Calu3 (cell line): ENCODE measurements around the gene IRF2. TPM values are rescaled to one million over a fixed set of nuclear protein-coding genes. Genes with fewer than 3 reads are reported as not detected.

Experiments used
- BruUV-seq: library from RNA; stranded (reverse); fragments of 400-500 nt; replicated peaks from 2 replicates; lab custom pipeline; 2021; lab: Mats Ljungman, UMichigan
- CTCF ChIA-PET: fragments of 300-600 bp; sonication (Branson Sonifier 250); formaldehyde crosslinking; loops from one replicate; lab custom pipeline; 2022; ENCODE audit warnings: antibody characterized with exemption; lab: Charles Lee
- DNase-seq: peaks from one replicate; pipeline ENCODE4 v3.0.0; 2022
- H3K27ac Mint-ChIP-seq: one replicate; pipeline ENCODE4 v1.8.0; 2022; ENCODE audit warnings: mixed read lengths; ENCODE audit not compliant: unreplicated experiment
- H3K27me3 Mint-ChIP-seq: one replicate; pipeline ENCODE4 v1.8.0; 2022; ENCODE audit warnings: mixed read lengths; ENCODE audit not compliant: unreplicated experiment
- H3K36me3 Mint-ChIP-seq: one replicate; pipeline ENCODE4 v1.8.0; 2022; ENCODE audit warnings: mild to moderate bottlenecking, moderate library complexity, mixed read lengths; ENCODE audit not compliant: insufficient read depth, unreplicated experiment
- H3K4me1 Mint-ChIP-seq: one replicate; pipeline ENCODE4 v1.8.0; 2022; ENCODE audit warnings: mild to moderate bottlenecking, low read depth, mixed read lengths; ENCODE audit not compliant: unreplicated experiment
- H3K4me3 Mint-ChIP-seq: one replicate; pipeline ENCODE4 v1.8.0; 2022; ENCODE audit warnings: mild to moderate bottlenecking, low read depth, moderate library complexity, mixed read lengths; ENCODE audit not compliant: unreplicated experiment
- H3K9me3 Mint-ChIP-seq: one replicate; pipeline ENCODE4 v1.8.0; 2022; ENCODE audit warnings: low read depth, mixed read lengths; ENCODE audit not compliant: unreplicated experiment
- CTCF ChIP-seq: fragments of 200-600 bp; IDR thresholded peaks from one replicate; pipeline ENCODE4 v1.8.0; 2022; ENCODE audit warnings: antibody characterized with exemption; ENCODE audit not compliant: unreplicated experiment
- intact Hi-C: fragments of 100-400 bp; cut with micrococcal nuclease; formaldehyde crosslinking; loops from one replicate; pipeline ENCODE4 v1.10.0; 2022; ENCODE audit not compliant: unreplicated experiment
- total RNA-seq: library from RNA; stranded (reverse); gene quantifications from 2 replicates; pipeline ENCODE4 v1.2.3, GENCODE V29; 2022

The IRF2 gene
- total RNA-seq, 1 experiment from 2014 or later: 27.3 TPM

DNA sequence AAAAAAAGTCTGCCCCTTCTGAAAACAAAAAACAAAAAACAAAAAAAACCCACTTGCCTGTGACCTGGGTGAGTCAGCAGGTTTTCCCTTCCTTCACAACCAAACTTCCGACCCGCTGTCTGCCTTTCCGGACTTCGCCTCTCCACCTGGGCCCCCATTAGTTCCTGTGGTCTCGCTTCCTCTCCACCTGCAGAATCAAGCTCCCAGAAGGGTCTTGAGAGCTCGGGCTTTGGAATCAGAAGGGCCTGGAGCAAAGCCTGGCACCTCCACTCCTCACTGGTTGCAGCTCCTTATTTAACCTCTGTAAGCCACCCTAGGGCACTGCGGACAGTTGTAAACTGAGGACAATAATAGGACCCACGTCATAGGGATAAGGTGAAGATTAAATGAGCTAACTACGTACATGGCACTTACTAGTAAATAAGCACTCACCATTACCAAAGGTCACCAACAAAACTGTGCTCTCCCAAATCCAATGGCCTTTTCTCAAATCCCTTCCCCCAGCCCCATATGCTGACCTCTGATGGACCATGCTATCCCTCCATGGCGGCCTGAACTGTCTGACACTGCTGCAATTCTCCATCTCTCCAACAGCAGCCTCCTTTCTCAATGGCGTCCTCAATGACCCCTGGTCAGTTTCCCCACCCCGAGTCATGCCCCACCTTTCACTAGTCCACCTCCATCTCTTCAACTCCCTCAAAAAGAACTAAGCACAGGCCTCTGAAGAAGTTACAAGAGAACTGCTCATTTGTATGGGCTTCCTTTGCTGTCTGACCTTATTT is 64.2 kb downstream of the IRF2 start:
- intact Hi-C loops: no loop called here
- H3K9me3 Mint-ChIP-seq: no peaks in the 10 kb centered on the region
- TF ChIP-seq CTCF: no peak
- no peaks in the 10 kb centered on the region for H3K27me3 Mint-ChIP-seq
- CTCF ChIA-PET: no interaction called here
- no peaks in the 10 kb centered on the region for H3K4me1 Mint-ChIP-seq
- no peak overlapping the region for H3K27ac Mint-ChIP-seq
- DNase-seq: no peak
- peaks cover 25% of the 10 kb centered on the region for H3K36me3 Mint-ChIP-seq
- BruUV-seq: no TSS peak
- no peak overlapping the region for H3K4me3 Mint-ChIP-seq

- DNase-seq: no peak
- intact Hi-C loops: no loop called here
- peaks cover 25% of the 10 kb centered on the region for H3K36me3 Mint-ChIP-seq
- H3K9me3 Mint-ChIP-seq: no peaks in the 10 kb centered on the region
- no peaks in the 10 kb centered on the region for H3K27me3 Mint-ChIP-seq
- no peak for TF ChIP-seq CTCF
- CTCF ChIA-PET: no interaction called here
- H3K4me1 Mint-ChIP-seq: no peaks in the 10 kb centered on the region
- H3K4me3 Mint-ChIP-seq: no peak overlapping the region
- no TSS peak for BruUV-seq
- no peak overlapping the region for H3K27ac Mint-ChIP-seq
Measured at GRCh38 chr4:184409502-184409901, 64.8 kb downstream of the IRF2 start.

DNA sequence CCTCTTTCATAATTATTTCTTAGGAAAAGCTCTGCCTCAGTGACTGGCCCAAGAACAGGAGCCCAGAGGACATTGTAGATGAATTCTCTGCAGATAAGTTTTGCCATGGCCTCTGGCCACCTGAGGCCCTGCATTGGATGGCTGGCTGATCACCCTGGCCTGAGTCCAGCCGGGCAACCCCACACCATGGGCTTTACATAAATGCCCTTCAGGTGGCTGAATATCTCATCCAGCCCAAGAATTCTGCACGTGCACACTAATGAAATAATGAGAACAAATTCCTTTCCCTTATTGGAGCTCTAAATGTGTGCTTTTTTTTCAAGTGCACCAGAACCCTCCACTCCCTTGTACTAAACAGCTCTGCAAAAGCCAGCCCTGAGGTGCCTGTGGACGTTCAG is 65.7 kb downstream of the IRF2 start:
- BruUV-seq: no TSS peak
- intact Hi-C loops: no loop called here
- no peak for DNase-seq
- Mint-ChIP-seq H3K9me3 (no peaks in the 10 kb centered on the region), H3K27me3 (no peaks in the 10 kb centered on the region), H3K27ac (no peak overlapping the region), H3K4me1 (no peaks in the 10 kb centered on the region), H3K36me3 (peaks cover 25% of the 10 kb centered on the region), H3K4me3 (no peak overlapping the region)
- CTCF ChIA-PET: no interaction called here
- TF ChIP-seq CTCF: no peak

GRCh38 chr4:184408021-184408683 is 66.2 kb downstream of the IRF2 start:
- Mint-ChIP-seq H3K4me3 (no peak overlapping the region), H3K4me1 (no peaks in the 10 kb centered on the region), H3K9me3 (no peaks in the 10 kb centered on the region), H3K27ac (no peak overlapping the region), H3K36me3 (peaks cover 27% of the 10 kb centered on the region), H3K27me3 (no peaks in the 10 kb centered on the region)
- no peak for DNase-seq
- TF ChIP-seq CTCF: no peak
- CTCF ChIA-PET: no interaction called here
- BruUV-seq: no TSS peak
- intact Hi-C loops: no loop called here
